Measurements from ENCODE around the gene KNSTRN.

DNA sequence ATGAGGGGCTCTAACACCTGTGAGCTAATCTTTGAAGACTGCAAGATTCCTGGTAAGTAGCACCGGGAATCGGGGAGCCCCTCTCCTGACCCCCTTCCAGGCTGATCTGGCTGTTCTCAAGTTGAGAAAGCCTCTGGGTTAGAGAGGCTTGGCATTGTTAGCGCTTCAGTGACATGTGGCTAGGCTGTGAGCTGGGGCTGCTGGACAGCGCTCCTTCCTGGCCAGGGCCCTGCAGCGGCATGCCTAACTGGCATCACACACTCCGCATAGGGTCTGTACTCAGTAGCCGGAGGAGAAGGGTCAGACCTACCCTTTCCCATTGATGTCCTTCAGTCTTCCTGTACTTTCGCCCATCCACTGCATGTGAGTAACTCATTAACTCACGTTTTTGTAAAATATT lies 30.5 kb downstream of the KNSTRN start:
- TF ChIP-seq, protein P1, sequence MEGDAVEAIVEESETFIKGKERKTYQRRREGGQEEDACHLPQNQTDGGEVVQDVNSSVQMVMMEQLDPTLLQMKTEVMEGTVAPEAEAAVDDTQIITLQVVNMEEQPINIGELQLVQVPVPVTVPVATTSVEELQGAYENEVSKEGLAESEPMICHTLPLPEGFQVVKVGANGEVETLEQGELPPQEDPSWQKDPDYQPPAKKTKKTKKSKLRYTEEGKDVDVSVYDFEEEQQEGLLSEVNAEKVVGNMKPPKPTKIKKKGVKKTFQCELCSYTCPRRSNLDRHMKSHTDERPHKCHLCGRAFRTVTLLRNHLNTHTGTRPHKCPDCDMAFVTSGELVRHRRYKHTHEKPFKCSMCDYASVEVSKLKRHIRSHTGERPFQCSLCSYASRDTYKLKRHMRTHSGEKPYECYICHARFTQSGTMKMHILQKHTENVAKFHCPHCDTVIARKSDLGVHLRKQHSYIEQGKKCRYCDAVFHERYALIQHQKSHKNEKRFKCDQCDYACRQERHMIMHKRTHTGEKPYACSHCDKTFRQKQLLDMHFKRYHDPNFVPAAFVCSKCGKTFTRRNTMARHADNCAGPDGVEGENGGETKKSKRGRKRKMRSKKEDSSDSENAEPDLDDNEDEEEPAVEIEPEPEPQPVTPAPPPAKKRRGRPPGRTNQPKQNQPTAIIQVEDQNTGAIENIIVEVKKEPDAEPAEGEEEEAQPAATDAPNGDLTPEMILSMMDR (IDR thresholded peaks at IDR 0.05): no peak
- no peak for TF ChIP-seq POLR2A (IDR thresholded peaks at IDR 0.05)
- TF ChIP-seq POLR2AphosphoS5 (IDR thresholded peaks at IDR 0.05): no peak
- no peak for TF ChIP-seq EP300 (IDR thresholded peaks at IDR 0.05)

Data from stomach (tissue), 4 donors.